HepG2 (cell line): ENCODE measurements around the gene CDYL. TPM values are rescaled to one million over a fixed set of nuclear protein-coding genes. Genes with fewer than 3 reads are reported as not detected.

Experiments
- ADNP ChIP-seq: sonication (generic); formaldehyde crosslinking; IDR thresholded peaks from 2 replicates; pipeline ENCODE4 v1.4.0; 2020; ENCODE audit warnings: missing genetic modification reagents
- AHDC1 ChIP-seq: sonication (generic); formaldehyde crosslinking; IDR thresholded peaks from 2 replicates; pipeline ENCODE4 v1.5.1; 2020; ENCODE audit warnings: mild to moderate bottlenecking, missing genetic modification reagents, borderline replicate concordance
- ATF2 ChIP-seq: sonication (generic); formaldehyde crosslinking; IDR thresholded peaks from 2 replicates; pipeline ENCODE4 v1.4.0; 2020; ENCODE audit warnings: missing genetic modification reagents
- BATF2 ChIP-seq: sonication (generic); formaldehyde crosslinking; IDR thresholded peaks from 2 replicates; pipeline ENCODE4 v1.8.0; 2022; ENCODE audit warnings: mild to moderate bottlenecking, missing genetic modification reagents, moderate library complexity
- GABPA ChIP-seq, 2 experiments: IDR thresholded peaks; 2 replicates each; pipeline ENCODE4 v1.6.1; 2011 to 2016; ENCODE audit warnings: low read depth in 2 of 2, low read length in 1 of 2, missing biosample characterization in 1 of 2, missing genetic modification characterization in 1 of 2
- ZMYM3 ChIP-seq: sonication (generic); formaldehyde crosslinking; IDR thresholded peaks from 2 replicates; pipeline ENCODE4 v1.5.1; 2020; ENCODE audit warnings: mild to moderate bottlenecking, missing genetic modification reagents
- ZNF414 ChIP-seq: sonication (generic); formaldehyde crosslinking; IDR thresholded peaks from 2 replicates; pipeline ENCODE4 v1.5.0; 2020; ENCODE audit warnings: missing genetic modification reagents
- ZSCAN12 ChIP-seq: sonication (generic); formaldehyde crosslinking; IDR thresholded peaks from 2 replicates; pipeline ENCODE4 v1.9.0; 2021; ENCODE audit warnings: mild to moderate bottlenecking, missing genetic modification reagents
- polyA plus RNA-seq, 8 experiments: library from polyadenylated mRNA; depleted of rRNA in 3 of 8; stranded (reverse) in 7 of 8; unstranded in 1 of 8; fragments of >200 nt; fragmentation: Illumina TruSeq in 4 of 8; extraction: Trizol in 4 of 8; gene quantifications; 2 replicates each; pipeline versions ENCODE4 v1.2.1 to v1.2.3, GENCODE V29; 2011 to 2016; ENCODE audit warnings: low read depth in 4 of 8, missing spikeins in 1 of 8, mixed read lengths in 1 of 8; ENCODE audit not compliant: insufficient read depth in 1 of 8
- total RNA-seq, 5 experiments: library from RNA; depleted of rRNA; stranded (reverse); fragments of >200 nt; fragmentation: Illumina TruSeq; extraction: Trizol; gene quantifications; 2 replicates each; pipeline ENCODE4 v1.2.3, GENCODE V29; 2016; ENCODE audit warnings: low read depth in 1 of 5
- TF ChIP-seq, protein P1 (sequence below): sonication (generic); formaldehyde crosslinking; IDR thresholded peaks from 2 replicates; pipeline ENCODE4 v1.4.0; 2020; ENCODE audit warnings: missing genetic modification reagents, borderline replicate concordance
- TF ChIP-seq, protein P2 (sequence below): sonication (generic); formaldehyde crosslinking; IDR thresholded peaks from 2 replicates; pipeline ENCODE4 v1.5.0; 2020; ENCODE audit warnings: mild to moderate bottlenecking, missing genetic modification reagents, borderline replicate concordance
- TF ChIP-seq, protein P3 (sequence below): sonication (generic); formaldehyde crosslinking; IDR thresholded peaks from 2 replicates; pipeline ENCODE4 v1.5.0; 2020; ENCODE audit warnings: mild to moderate bottlenecking, missing genetic modification reagents

Gene CDYL
- total and polyA plus RNA-seq, 2 of the 13 experiments (the other 11 are each of a cell fraction or from before 2014, with no cell fraction given): 22.8 to 105 TPM

GRCh38 chr6:4776493-4777393 lies 539 bp downstream of the CDYL start (continued):
- TF ChIP-seq, protein P1, sequence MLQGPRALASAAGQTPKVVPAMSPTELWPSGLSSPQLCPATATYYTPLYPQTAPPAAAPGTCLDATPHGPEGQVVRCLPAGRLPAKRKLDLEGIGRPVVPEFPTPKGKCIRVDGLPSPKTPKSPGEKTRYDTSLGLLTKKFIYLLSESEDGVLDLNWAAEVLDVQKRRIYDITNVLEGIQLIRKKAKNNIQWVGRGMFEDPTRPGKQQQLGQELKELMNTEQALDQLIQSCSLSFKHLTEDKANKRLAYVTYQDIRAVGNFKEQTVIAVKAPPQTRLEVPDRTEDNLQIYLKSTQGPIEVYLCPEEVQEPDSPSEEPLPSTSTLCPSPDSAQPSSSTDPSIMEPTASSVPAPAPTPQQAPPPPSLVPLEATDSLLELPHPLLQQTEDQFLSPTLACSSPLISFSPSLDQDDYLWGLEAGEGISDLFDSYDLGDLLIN (CRISPR knock-in tag): no peak
- TF ChIP-seq ZMYM3 (CRISPR knock-in tag): no peak
- TF ChIP-seq ADNP (CRISPR knock-in tag): no peak
- no peak for TF ChIP-seq ZNF414 (CRISPR knock-in tag)
- TF ChIP-seq ATF2 (CRISPR knock-in tag): no peak
- TF ChIP-seq ZSCAN12: no peak
- TF ChIP-seq, protein P2, sequence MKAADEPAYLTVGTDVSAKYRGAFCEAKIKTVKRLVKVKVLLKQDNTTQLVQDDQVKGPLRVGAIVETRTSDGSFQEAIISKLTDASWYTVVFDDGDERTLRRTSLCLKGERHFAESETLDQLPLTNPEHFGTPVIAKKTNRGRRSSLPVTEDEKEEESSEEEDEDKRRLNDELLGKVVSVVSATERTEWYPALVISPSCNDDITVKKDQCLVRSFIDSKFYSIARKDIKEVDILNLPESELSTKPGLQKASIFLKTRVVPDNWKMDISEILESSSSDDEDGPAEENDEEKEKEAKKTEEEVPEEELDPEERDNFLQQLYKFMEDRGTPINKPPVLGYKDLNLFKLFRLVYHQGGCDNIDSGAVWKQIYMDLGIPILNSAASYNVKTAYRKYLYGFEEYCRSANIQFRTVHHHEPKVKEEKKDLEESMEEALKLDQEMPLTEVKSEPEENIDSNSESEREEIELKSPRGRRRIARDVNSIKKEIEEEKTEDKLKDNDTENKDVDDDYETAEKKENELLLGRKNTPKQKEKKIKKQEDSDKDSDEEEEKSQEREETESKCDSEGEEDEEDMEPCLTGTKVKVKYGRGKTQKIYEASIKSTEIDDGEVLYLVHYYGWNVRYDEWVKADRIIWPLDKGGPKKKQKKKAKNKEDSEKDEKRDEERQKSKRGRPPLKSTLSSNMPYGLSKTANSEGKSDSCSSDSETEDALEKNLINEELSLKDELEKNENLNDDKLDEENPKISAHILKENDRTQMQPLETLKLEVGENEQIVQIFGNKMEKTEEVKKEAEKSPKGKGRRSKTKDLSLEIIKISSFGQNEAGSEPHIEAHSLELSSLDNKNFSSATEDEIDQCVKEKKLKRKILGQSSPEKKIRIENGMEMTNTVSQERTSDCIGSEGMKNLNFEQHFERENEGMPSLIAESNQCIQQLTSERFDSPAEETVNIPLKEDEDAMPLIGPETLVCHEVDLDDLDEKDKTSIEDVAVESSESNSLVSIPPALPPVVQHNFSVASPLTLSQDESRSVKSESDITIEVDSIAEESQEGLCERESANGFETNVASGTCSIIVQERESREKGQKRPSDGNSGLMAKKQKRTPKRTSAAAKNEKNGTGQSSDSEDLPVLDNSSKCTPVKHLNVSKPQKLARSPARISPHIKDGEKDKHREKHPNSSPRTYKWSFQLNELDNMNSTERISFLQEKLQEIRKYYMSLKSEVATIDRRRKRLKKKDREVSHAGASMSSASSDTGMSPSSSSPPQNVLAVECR (CRISPR knock-in tag): no peak
- TF ChIP-seq, protein P3, sequence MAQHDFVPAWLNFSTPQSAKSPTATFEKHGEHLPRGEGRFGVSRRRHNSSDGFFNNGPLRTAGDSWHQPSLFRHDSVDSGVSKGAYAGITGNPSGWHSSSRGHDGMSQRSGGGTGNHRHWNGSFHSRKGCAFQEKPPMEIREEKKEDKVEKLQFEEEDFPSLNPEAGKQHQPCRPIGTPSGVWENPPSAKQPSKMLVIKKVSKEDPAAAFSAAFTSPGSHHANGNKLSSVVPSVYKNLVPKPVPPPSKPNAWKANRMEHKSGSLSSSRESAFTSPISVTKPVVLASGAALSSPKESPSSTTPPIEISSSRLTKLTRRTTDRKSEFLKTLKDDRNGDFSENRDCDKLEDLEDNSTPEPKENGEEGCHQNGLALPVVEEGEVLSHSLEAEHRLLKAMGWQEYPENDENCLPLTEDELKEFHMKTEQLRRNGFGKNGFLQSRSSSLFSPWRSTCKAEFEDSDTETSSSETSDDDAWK: no peak
- TF ChIP-seq AHDC1 (CRISPR knock-in tag): no peak
- TF ChIP-seq GABPA (IDR thresholded peaks at IDR 0.05; ENCODE audit: low read depth, low read length): no peak
- TF ChIP-seq GABPA (CRISPR knock-in tag; IDR thresholded peaks at IDR 0.05; ENCODE audit: low read depth): no peak
- TF ChIP-seq BATF2 (CRISPR knock-in tag): no peak
